ENCODE data around the gene ZNF474. TPM values are rescaled to one million over a fixed set of nuclear protein-coding genes. Genes with fewer than 3 reads are reported as not detected.

ZNF474 gene
- total RNA-seq, 1 donor from 2014 or later, result 1.6 TPM

GRCh38 chr5:122179701-122180100, 50.4 kb downstream of the ZNF474 start:
- DNase-seq (ENCODE audit: low spot score in 2 of 2), result no peak
- peak; percentile 24 for FAIRE-seq

GRCh38 chr5:122180146-122180712, 50.9 kb downstream of the ZNF474 start:
- FAIRE-seq, result no peak
- DNase-seq (ENCODE audit: low spot score in 2 of 2), result no peak

GRCh38 chr5:122180863-122181548, 51.7 kb downstream of the ZNF474 start:
- DNase-seq (ENCODE audit: low spot score in 2 of 2), result no peak
- no peak for FAIRE-seq

GRCh38 chr5:122181863-122182262, 52.5 kb downstream of the ZNF474 start:
- FAIRE-seq (no peak), DNase-seq (ENCODE audit: low spot score in 2 of 2) (no peak)

DNA sequence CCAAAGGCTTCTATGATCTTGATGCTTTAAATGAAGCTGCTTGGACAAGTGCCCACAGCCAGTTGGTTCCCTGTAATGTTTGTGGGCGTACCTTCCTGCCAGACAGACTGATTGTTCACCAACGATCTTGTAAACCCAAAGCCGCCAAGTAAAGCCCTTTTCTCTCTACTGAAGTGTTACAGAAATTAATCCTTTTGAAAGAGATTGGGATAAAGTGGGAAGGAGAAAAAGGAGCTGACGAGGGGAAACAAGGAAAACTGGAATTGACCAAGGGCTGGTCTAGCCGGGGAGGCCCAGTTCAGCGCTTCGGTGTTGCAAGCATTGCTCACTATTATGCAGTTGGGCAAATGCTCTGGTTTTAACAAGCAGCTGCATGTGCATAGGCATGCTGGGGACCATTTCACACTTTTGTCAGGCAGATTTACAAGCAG, 53.2 kb downstream of the ZNF474 start:
- no peak for FAIRE-seq
- no peak for DNase-seq (ENCODE audit: low spot score in 2 of 2)

DNA sequence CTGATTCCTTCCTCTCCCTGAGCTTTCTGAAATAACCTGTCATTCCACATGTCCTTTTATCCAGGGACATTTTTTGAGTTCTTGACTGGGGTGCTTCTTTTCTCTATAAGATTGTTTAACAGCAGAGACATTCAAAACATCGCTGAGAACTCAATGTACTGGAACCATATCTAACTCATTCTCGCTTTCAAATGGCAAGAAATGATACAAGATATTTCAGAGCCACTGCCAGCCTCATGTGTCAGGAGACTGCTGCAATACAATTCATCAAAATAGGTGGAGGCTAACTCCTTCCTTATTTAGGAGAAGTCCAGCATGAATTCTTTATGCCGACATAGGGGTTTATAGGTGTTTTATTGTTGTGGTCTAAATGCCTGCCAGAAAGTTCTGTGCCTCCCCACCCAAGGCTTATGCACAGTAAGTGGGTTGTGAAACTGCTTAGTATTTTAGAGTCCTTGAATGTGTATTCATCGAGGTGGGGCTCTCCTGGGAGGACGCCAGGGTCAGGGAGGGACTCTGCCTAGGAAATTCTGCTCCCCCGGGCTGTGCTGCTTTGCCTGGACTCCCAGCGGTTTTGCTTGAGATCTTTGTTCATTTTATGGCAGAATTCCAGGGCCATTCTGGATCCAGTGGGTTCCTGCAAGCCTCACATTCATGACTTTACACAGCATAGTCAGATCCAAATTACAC, 53.9 kb downstream of the ZNF474 start:
- FAIRE-seq (no peak), DNase-seq (ENCODE audit: low spot score in 2 of 2) (no peak)

DNA sequence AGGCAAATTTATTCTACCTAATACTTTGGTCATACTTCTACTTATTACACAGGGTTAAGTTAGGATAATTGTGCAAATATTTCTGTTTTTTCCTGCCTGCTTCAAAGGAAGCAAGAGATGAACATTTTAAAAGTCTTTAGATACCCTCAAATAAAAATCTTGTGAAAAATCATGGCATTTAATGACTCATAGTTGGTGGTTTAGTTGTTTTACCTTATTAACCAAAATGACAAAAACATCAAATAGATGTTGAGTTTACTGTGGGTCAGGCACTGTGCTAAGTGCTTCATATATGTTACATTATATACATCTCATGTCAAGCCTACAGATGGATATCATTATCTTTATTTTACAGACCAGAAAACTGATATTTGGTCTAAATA, 54.4 kb downstream of the ZNF474 start:
- FAIRE-seq (no peak), DNase-seq (ENCODE audit: low spot score in 2 of 2) (no peak)

GRCh38 chr5:122184676-122185255, 55.4 kb downstream of the ZNF474 start:
- FAIRE-seq, result no peak
- DNase-seq (ENCODE audit: low spot score in 2 of 2), result no peak

DNA sequence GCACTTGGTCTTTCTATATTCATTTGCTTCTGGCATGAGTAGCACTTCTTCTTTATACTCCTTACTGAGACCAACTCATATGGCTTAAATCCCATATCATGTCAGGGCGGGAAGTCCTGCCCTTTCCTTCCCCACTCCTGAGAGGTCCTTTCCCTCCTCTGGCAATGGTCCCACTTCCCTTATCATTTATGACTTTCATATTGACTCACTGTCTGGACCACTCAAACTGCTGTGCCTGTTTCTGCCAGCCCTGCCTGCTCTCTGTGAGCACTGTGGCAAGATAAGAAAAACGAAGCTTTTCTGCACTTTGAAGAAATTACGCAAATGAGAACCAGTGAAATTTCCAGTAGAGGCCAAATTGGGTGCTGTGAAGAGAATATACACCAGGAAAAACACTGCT, 58.1 kb downstream of the ZNF474 start:
- no peak for DNase-seq (ENCODE audit: low spot score in 2 of 2)
- no peak for FAIRE-seq

- no peak for DNase-seq (ENCODE audit: low spot score in 2 of 2)
- no peak for FAIRE-seq
Measured at GRCh38 chr5:122190156-122190555, 60.8 kb downstream of the ZNF474 start.

- FAIRE-seq (peak; percentile 73), DNase-seq (ENCODE audit: low spot score in 2 of 2) (peak; percentile 6 to 30)
Measured at GRCh38 chr5:122192497-122193496, 63.5 kb downstream of the ZNF474 start.

GRCh38 chr5:122195802-122196394, 66.6 kb downstream of the ZNF474 start:
- DNase-seq (ENCODE audit: low spot score in 2 of 2) (peak in 1 of 2 donors; percentile 16), FAIRE-seq (peak; percentile 37)

GRCh38 chr5:122199146-122199545, 69.8 kb downstream of the ZNF474 start:
- FAIRE-seq (no peak), DNase-seq (ENCODE audit: low spot score in 2 of 2) (no peak)

- DNase-seq (ENCODE audit: low spot score in 2 of 2), result no peak
- FAIRE-seq, result no peak
Measured at GRCh38 chr5:122200450-122200849, 71.1 kb downstream of the ZNF474 start.

DNA sequence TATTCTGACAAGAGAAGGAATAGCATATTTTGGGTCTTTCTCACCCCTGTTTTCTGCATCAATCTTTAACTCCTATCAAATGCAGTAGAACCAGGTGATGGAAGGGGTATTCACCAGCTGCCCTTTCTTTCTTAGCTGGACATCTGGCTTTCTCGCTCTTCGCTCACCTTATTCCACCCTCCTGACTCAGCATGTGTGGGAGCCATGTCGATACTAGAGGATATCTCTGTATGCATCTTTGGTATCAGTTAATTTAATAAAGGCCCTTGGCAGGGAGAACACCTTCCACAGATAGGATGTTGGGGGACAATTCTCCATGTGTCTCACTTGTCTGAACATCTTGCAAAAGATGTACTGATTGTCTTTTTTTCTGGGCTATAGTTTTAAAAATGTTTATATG, 71.5 kb downstream of the ZNF474 start:
- DNase-seq (ENCODE audit: low spot score in 2 of 2), result no peak
- FAIRE-seq, result no peak

- FAIRE-seq, result no peak
Measured at GRCh38 chr5:122201365-122201764, 72.0 kb downstream of the ZNF474 start.

DNA sequence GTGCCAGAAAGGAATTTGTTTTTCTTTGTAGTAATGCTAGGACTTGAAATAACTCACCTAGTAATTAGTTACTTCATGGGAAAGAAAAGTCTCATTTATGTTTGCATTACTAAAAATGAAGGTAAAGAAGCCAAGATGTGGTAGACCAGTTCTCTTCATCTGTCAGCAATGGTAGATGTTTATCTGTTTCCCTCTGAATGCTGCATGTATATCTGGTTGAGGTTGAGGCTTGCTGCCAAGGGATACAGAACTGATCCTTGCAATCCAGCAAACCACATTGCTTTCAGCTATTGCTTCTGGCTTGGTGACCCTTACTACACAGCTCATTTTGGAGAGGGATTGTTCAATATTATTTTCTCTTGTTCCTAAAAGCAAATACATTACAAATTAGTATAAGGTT, 73.6 kb downstream of the ZNF474 start:
- no peak for DNase-seq (ENCODE audit: low spot score in 2 of 2)
- FAIRE-seq, result no peak

More at GRCh38 chr5:122201365-122201764, 72.0 kb downstream of the ZNF474 start:
- no peak for DNase-seq (ENCODE audit: low spot score in 2 of 2)

Measured in frontal cortex (tissue), 4 donors.